Skin of body (tissue), 2 donors: ENCODE data around the gene RXRG. TPM values are rescaled to one million over a fixed set of nuclear protein-coding genes. Genes with fewer than 3 reads are reported as not detected.

Source experiments
- DNase-seq: peaks from one replicate; lab custom pipeline; 2025; lab: John Stamatoyannopoulos, UW
- total RNA-seq: library from RNA; depleted of rRNA; stranded (reverse); fragments of >200 nt; gene quantifications from one replicate; pipeline ENCODE4 v1.2.3, GENCODE V29; 2014

The RXRG gene
- total RNA-seq, 1 donor from 2014 or later: 14.1 TPM

- DNase-seq: no peak
Measured at GRCh38 chr1:165371588-165372225, 73.2 kb downstream of the RXRG start.

DNA sequence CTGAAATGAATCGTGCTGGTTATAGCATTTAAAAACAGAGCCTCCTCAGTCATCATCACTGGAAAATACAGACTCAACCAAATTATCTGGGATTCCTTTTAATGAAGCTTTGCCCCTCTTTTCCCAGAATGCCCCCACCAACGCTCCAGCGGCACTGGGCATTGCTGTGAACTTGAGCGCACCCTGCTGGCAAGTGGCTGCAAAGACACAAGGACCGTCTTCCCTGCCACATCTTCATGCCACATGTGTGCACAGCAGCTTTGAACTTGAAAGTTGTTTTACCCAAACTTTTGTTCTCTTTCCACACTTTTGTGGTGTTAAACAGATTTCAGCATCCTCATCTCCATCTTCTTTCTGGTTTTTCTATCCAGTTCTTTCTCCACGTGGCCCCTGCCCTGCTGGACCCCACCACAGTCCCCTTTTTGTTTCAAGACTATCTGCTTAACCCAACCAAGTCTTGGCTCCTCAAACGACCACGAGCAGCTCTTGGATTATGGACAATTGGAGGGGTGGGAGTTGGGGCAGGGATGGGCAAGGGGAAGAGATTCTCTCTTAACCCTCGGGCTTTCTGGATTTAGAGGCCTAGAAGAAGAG, 75.6 kb downstream of the RXRG start:
- peak; percentile 57 for DNase-seq

- DNase-seq: no peak
Measured at GRCh38 chr1:165367375-165367993, 77.4 kb downstream of the RXRG start.

GRCh38 chr1:165365341-165365740, 79.6 kb downstream of the RXRG start:
- no peak for DNase-seq

DNA sequence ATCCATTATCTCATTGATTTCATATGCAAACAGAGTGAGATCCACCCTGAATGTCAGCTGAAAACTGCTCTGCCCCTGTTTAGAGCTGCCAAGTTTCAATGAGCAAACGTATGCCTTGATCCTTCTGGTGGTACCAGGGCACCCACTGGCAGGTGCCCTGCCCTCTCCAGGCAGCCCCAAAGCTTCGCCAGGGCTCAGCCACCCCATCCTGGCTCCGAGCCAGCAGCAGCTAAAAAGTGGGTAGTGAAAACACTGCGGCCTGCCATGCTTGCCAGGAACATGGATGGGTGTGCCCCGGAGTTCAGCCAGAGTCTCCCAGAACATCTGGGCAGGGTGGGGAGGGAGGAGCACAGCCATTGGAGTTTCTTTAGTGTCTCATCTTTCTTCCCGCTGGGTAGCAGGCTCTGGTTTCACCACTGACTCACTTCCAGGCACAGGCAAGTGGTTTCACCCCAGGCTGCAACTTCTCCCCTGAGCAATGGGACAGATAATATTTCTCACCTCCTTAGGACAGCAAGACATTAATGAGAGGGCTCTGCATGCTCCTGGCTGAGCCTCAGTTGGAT, 80.3 kb downstream of the RXRG start:
- DNase-seq: peak; percentile 68

- no peak for DNase-seq
Measured at GRCh38 chr1:165356876-165357275, 88.0 kb downstream of the RXRG start.

- DNase-seq: no peak
Measured at GRCh38 chr1:165355977-165356811, 88.7 kb downstream of the RXRG start, which contains the start of gene LMX1A. LMX1A (minus strand) TSS chr1:165356715; CDS start chr1:165355559, 1,156 bp downstream.

- no peak for DNase-seq
Measured at GRCh38 chr1:165355139-165355976, 89.6 kb downstream of the RXRG start.

- no peak for DNase-seq
Measured at GRCh38 chr1:165354739-165355138, 90.2 kb downstream of the RXRG start.

- no peak for DNase-seq
Measured at GRCh38 chr1:165353731-165354671, 90.9 kb downstream of the RXRG start.

GRCh38 chr1:165352442-165353293, 92.3 kb downstream of the RXRG start:
- DNase-seq: no peak

- no peak for DNase-seq
Measured at GRCh38 chr1:165351863-165352441, 93.0 kb downstream of the RXRG start.

Other genes starting within 250 kb of the RXRG start
- 1.1 TPM for gene LMX1A, start 88.4 kb downstream of the RXRG start, total RNA-seq
- gene LRRC52, start 98.9 kb upstream of the RXRG start, total RNA-seq: not detected
- 111 TPM for gene MGST3, start 186.1 kb upstream of the RXRG start, total RNA-seq